Measurements from ENCODE around the gene MFAP1. TPM values are rescaled to one million over a fixed set of nuclear protein-coding genes. Genes with fewer than 3 reads are reported as not detected.
A peak's percentile ranks its signal among the peaks of the same experiment; 100 is the strongest.

Gene MFAP1
- total RNA-seq, 2 donors from 2014 or later = 34.1 to 34.5 TPM

DNA sequence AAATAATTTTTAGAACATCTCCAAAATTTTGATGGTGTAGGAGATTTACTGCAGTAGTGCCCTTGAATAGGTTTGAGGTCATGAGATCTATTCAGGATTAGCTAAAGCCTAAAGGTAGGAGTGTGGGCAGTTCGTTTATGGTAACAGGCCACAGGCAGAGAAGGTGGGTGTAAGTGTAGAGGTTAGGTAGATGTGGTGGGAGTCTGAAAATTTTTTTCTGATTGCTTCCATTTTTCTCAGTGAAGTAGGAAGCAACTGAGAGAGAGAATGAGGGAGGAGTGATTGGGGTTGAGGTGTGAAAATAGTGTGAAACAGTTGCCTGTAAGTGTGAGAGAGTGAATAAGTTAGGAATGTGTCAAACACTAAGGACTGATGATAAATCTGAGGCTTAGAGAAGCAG lies 45.5 kb downstream of the MFAP1 start:
- H3K4me3 Mint-ChIP-seq = peak overlapping the region; percentile 14 to 15

DNA sequence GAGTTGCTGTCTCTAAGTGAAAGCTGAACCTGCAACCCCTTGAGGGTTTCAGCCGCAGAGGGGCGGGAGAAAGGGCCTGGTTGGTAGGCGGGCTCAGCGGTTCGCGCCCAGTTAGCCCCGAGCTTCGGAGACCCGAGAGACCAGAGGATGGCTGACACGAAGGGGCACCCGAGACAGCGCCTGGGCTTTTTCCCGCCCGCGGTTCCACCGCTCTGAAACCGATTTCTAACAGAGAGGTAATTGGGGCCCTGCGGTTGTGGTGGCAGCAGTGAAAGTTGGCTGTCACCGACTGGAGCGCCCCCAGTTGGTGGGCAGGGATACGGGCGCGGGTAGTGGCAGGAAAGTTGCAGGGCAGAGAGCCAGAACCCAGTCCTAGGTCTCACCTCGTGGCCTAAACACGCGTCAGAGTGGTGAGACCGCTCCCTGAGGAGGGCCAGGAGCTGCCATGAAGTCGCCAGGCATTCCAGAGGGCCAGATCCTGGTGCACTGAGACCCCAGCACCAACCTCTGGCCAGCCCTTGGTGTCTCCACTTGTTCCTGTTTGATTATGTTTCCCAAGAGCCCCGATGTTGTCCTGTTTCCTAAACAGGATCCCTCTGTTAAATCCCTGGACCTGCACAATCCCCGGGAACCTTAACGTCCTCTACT lies 47.1 kb downstream of the MFAP1 start:
- no peaks in the 10 kb centered on the region for H3K36me3 Mint-ChIP-seq (ENCODE audit: insufficient read depth in 2 of 2)
- DNase-seq = peak; percentile 86 to 93
- H3K27me3 Mint-ChIP-seq (ENCODE audit: low read depth) = no peaks in the 10 kb centered on the region
- ATAC-seq (replicated peaks in 1 of 2) = peak; percentile 85 to 90
- H3K9me3 Mint-ChIP-seq = no peaks in the 10 kb centered on the region
- peak overlapping the region; percentile 87 for H3K27ac Mint-ChIP-seq
- H3K4me3 Mint-ChIP-seq = peak overlapping the region; percentile 84 to 98
- peaks cover 36% of the 10 kb centered on the region for H3K4me1 Mint-ChIP-seq (ENCODE audit: low read depth)

More for the DNA sequence above, 45.5 kb downstream of the MFAP1 start:
- Mint-ChIP-seq H3K9me3 (no peaks in the 10 kb centered on the region), H3K27ac (no peak overlapping the region), H3K27me3 (ENCODE audit: low read depth) (no peaks in the 10 kb centered on the region), H3K4me1 (ENCODE audit: low read depth) (peaks cover 36% of the 10 kb centered on the region), H3K36me3 (ENCODE audit: insufficient read depth in 2 of 2) (no peaks in the 10 kb centered on the region)
- ATAC-seq (replicated peaks in 1 of 2) (no peak), DNase-seq (no peak)

DNA sequence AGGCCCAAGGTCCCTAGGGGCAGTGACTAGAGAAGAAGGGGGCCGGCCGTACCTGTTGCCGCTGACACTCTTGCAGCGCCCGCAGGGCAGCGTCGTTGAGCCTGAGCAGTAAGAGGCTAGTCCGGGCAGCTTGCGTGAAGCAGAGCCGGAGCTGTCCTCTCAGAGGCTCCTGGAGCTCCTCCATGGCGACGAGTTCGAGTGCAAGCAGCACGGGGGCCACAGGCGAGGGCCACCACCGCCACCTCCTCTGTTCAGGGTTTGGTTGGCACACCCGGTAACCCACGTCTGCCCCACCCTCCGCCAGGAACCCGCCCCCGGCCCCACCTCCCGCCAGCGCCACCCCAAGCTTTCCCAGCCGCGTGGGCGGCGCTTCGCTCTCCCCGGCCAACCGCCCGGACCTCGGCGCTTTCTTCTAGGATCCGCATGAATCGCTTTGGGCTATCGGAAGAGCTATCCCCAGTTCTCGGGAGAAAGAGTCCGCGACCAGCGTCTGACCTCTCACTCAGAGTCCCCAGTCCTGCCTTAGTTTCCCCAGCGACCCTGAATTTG lies 47.7 kb downstream of the MFAP1 start, which contains the start of gene ELL3:
Gene ELL3 (minus strand): TSS at position 249 of the 549 bp plus-strand sequence. CDS start 65 bp downstream, at position 184.
- no peaks in the 10 kb centered on the region for H3K9me3 Mint-ChIP-seq

DNA sequence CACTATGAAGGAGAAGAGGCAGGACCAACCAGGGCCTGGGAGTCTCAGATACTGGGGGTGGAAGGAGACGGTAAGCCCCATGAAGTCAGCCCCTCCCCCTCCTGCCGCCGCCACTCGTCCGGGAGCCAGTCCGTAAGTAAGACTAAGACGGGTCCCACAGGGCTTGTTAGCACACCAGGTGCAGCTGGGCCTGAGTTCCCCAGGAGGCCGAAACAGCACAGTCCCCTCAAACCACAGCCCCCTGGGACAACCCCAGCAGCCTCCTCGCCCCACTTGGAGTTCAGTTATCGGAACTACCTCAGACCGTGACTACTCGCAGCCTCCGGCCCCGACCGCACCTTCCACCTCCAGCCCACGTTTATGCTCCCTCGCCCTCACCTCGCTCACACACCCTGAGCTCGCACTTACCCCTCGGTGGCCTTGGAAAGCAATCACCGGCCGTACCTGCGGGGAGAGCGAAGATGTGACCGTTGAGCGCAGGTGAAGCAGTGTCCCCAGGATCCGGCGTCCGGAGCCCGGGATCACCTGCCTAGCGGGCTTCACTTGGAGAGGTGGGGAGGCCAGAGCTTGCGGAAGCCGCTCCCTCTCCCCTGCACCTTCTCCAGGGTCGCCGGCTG lies 48.3 kb downstream of the MFAP1 start:
- Mint-ChIP-seq H3K36me3 (ENCODE audit: insufficient read depth in 2 of 2) (peaks cover 0 to 2% of the 10 kb centered on the region in 2 donors), H3K9me3 (no peaks in the 10 kb centered on the region), H3K4me3 (peak overlapping the region; percentile 84 to 98), H3K4me1 (ENCODE audit: low read depth) (peaks cover 36% of the 10 kb centered on the region), H3K27ac (no peak overlapping the region), H3K27me3 (ENCODE audit: low read depth) (no peaks in the 10 kb centered on the region)
- DNase-seq (peak; percentile 20 to 33), ATAC-seq (replicated peaks in 1 of 2) (peak in 1 of 2 donors; percentile 3)

More for the DNA sequence above, 47.7 kb downstream of the MFAP1 start, which contains the start of gene ELL3:
- H3K27me3 Mint-ChIP-seq (ENCODE audit: low read depth) = no peaks in the 10 kb centered on the region
- DNase-seq (peak; percentile 80), ATAC-seq (replicated peaks in 1 of 2) (peak; percentile 75 to 78)
- peak within 1 kb of the TSS; percentile 87 for H3K27ac Mint-ChIP-seq
- peak within 1 kb of the TSS; percentile 84 to 98 for H3K4me3 Mint-ChIP-seq
- peaks cover 0 to under 1% of the 10 kb centered on the region in 2 donors for H3K36me3 Mint-ChIP-seq (ENCODE audit: insufficient read depth in 2 of 2)
- peaks cover 36% of the 10 kb centered on the region for H3K4me1 Mint-ChIP-seq (ENCODE audit: low read depth)

DNA sequence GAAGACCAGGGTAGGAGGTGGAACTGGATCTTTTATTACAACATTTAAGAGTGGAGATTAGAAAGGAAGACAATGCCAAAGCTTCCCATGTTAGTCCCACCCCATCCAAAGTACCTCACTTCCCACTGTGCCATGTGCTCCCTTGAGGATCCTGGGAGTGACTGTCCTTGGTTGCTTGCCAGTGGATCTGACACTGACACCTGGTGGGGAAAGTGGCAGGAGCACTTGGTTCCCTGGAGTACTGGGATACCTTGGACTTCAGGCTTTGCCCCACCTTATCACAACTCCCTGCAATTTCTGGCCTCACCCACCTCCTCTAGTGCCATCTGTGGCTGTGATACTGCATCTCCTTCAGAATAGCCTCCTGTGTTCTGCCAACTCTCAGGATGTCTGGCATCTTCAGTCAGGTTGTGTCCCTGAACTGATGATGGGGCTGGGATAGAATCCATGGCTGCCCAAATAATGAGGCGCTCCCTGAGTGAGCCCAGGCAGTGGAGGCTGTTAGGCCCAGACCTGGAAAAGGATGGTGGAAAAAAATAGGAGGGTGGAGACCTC lies 49.0 kb downstream of the MFAP1 start:
- no peak for ATAC-seq (replicated peaks in 1 of 2)
- Mint-ChIP-seq H3K4me1 (ENCODE audit: low read depth) (peaks cover 36% of the 10 kb centered on the region), H3K9me3 (no peaks in the 10 kb centered on the region), H3K27me3 (ENCODE audit: low read depth) (no peaks in the 10 kb centered on the region), H3K4me3 (peak overlapping the region; percentile 84 to 98), H3K27ac (peak overlapping the region; percentile 63), H3K36me3 (ENCODE audit: insufficient read depth in 2 of 2) (peaks cover 3 to 5% of the 10 kb centered on the region in 2 donors)
- no peak for DNase-seq

DNA sequence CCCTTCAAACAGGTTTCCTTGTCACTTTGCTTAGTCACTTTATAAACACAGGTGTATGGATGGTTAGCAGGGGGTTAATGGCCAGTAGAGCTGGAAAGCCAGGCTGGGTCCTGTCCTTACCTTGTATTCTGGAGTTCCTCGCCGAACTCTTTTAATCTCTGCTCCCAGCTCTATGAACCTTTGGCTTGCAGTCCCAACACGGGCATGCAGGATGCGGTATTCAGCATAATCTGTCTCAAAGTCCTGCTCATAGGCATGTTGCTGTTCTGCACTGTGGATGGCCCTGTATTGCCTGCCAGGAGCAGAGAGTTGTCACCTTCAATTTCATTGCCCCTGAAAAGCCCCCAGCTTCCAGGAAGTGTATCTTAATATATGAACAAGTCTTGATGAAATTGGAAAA lies 50.4 kb downstream of the MFAP1 start:
- no peaks in the 10 kb centered on the region for H3K9me3 Mint-ChIP-seq
- H3K27ac Mint-ChIP-seq = peak overlapping the region; percentile 23
- peaks cover 3 to 14% of the 10 kb centered on the region in 2 donors for H3K36me3 Mint-ChIP-seq (ENCODE audit: insufficient read depth in 2 of 2)
- H3K4me1 Mint-ChIP-seq (ENCODE audit: low read depth) = peaks cover 33% of the 10 kb centered on the region
- no peak overlapping the region for H3K4me3 Mint-ChIP-seq
- no peaks in the 10 kb centered on the region for H3K27me3 Mint-ChIP-seq (ENCODE audit: low read depth)
- DNase-seq = no peak
- ATAC-seq (replicated peaks in 1 of 2) = no peak

DNA sequence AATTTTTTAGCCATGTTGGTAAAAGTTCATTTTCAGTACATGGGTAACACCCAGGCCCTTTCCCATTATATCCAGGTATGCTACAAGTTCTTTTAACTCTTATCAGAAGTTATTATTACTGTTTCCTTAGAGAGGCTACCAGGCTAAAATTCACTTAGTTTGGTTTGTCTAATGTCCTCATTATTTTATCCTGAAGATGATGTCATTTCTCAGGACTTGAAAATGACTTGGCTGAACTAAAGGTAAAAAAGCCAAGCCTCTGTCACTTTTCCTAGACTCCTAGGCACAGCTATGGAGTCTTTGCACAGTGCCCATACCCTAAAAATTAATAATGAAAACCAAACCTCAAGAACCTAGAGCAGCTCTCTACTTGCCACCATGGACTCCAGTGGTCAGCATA lies 51.9 kb downstream of the MFAP1 start:
- Mint-ChIP-seq H3K4me1 (ENCODE audit: low read depth) (peaks cover 19% of the 10 kb centered on the region), H3K27ac (no peak overlapping the region), H3K27me3 (ENCODE audit: low read depth) (no peaks in the 10 kb centered on the region), H3K36me3 (ENCODE audit: insufficient read depth in 2 of 2) (peaks cover 3 to 14% of the 10 kb centered on the region in 2 donors), H3K9me3 (no peaks in the 10 kb centered on the region), H3K4me3 (no peak overlapping the region)
- no peak for DNase-seq
- ATAC-seq (replicated peaks in 1 of 2) = no peak

DNA sequence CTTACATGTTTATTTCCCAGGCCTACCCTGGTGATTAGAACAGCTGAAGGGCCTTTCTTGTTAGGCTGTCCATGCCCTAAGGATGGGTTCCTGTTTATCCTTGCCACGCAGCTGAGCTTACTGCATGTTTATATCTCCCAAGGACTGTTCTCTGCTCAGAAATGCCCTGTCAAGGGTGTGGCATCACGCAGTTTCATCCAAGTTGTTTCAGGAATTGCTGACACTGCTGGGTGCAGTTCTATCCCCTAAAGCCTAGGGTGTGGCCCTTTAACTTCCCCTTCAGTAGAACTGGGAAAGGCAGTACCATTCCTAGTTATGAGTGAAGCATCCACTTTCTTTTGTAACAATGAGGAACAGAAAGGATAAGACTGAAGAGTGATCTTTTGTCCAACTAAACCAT lies 52.7 kb downstream of the MFAP1 start:
- peaks cover 12% of the 10 kb centered on the region for H3K4me1 Mint-ChIP-seq (ENCODE audit: low read depth)
- no peak overlapping the region for H3K4me3 Mint-ChIP-seq
- DNase-seq (no peak), ATAC-seq (replicated peaks in 1 of 2) (no peak)
- H3K9me3 Mint-ChIP-seq = no peaks in the 10 kb centered on the region
- H3K36me3 Mint-ChIP-seq (ENCODE audit: insufficient read depth in 2 of 2) = peaks cover 3 to 19% of the 10 kb centered on the region in 2 donors
- H3K27ac Mint-ChIP-seq = no peak overlapping the region
- H3K27me3 Mint-ChIP-seq (ENCODE audit: low read depth) = no peaks in the 10 kb centered on the region

DNA sequence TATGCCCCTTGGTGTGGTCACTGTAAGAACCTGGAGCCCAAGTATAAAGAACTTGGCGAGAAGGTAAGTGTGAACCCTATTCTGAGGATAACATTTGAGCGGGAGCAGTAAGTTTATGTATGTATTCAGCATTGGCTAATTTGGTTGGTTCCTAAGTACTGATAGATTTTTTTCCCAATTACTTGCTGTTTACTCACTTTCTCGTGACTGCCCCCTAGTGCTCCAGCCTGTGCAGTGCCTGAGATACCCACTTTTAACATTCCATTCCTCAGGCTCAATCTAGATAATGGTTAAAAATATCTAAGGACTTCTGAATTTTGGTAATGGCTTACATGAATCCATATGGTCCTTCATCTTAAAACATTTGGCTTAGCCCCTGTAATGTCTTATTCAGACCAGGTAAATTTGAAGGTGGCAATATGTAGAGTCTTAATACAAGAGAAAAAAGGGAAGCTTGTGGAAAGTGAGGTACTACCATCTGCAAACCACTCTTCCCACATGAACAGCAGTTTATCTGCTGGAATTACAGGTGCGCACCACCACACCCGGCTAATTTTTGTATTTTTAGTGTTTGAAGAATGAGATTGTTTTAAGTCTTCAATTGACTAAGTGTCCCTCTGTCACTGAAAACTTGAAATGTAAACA lies 54.8 kb downstream of the MFAP1 start:
- peak; percentile 62 to 63 for DNase-seq
- H3K4me1 Mint-ChIP-seq (ENCODE audit: low read depth) = no peaks in the 10 kb centered on the region
- H3K27me3 Mint-ChIP-seq (ENCODE audit: low read depth) = no peaks in the 10 kb centered on the region
- H3K27ac Mint-ChIP-seq = no peak overlapping the region
- H3K4me3 Mint-ChIP-seq = no peak overlapping the region
- peak; percentile 62 to 68 for ATAC-seq (replicated peaks in 1 of 2)
- H3K9me3 Mint-ChIP-seq = no peaks in the 10 kb centered on the region
- peaks cover 3 to 28% of the 10 kb centered on the region in 2 donors for H3K36me3 Mint-ChIP-seq (ENCODE audit: insufficient read depth in 2 of 2)

DNA sequence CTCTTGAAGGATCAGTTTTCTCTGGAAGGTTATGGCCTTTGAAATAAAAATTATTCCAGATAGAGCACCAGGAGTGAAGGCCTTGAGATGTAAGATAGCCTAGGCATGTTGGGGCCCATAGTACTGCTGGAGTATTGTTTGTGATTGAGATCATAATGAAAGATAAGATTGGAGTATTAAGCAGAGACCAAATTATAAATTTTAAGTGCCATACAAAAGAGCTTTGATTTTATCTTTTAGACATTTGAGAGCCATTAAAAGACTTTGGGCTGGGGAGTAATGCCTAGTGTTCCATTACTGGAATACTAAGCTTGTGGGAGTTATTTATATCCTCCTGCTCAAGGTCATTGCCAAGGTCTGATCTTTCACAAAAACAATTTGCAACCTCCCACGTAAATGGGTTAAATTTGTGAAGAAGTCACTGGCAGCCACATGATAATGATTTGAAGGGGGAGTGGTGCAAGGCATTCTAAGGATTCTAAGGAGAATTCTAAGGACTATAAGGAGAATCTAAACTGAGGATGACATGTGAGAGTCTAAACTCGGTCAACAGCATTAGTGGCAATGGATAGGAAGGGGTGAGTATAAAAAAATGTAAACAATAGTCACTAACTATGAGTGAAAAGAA lies 60.6 kb downstream of the MFAP1 start:
- H3K9me3 Mint-ChIP-seq = no peaks in the 10 kb centered on the region
- H3K36me3 Mint-ChIP-seq (ENCODE audit: insufficient read depth in 2 of 2) = peaks cover 4 to 39% of the 10 kb centered on the region in 2 donors
- ATAC-seq (replicated peaks in 1 of 2) (no peak), DNase-seq (no peak)
- peaks cover 6% of the 10 kb centered on the region for H3K4me1 Mint-ChIP-seq (ENCODE audit: low read depth)
- no peak overlapping the region for H3K4me3 Mint-ChIP-seq
- H3K27me3 Mint-ChIP-seq (ENCODE audit: low read depth) = no peaks in the 10 kb centered on the region
- H3K27ac Mint-ChIP-seq = peak overlapping the region; percentile 92

DNA sequence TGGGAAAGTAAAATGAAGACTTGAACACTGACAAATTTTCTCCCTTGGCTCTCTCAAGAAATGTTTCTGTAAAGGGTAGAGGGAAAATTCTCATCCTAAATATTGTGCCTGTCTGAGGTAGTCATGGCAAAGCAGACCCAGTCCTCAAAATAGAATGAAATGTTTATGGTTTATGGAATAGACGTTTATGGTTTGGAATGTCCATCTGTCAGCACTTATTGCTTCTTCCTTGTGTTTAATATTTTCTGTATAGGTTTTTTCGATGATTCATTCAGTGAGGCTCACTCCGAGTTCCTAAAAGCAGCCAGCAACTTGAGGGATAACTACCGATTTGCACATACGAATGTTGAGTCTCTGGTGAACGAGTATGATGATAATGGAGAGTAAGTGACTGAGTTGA lies 61.7 kb downstream of the MFAP1 start:
- DNase-seq (no peak), ATAC-seq (replicated peaks in 1 of 2) (no peak)
- no peaks in the 10 kb centered on the region for H3K27me3 Mint-ChIP-seq (ENCODE audit: low read depth)
- H3K9me3 Mint-ChIP-seq = no peaks in the 10 kb centered on the region
- no peak overlapping the region for H3K4me3 Mint-ChIP-seq
- no peak overlapping the region for H3K27ac Mint-ChIP-seq
- H3K4me1 Mint-ChIP-seq (ENCODE audit: low read depth) = peaks cover 6% of the 10 kb centered on the region
- H3K36me3 Mint-ChIP-seq (ENCODE audit: insufficient read depth in 2 of 2) = peaks cover 4 to 39% of the 10 kb centered on the region in 2 donors
